Measurements from ENCODE around the gene LRMDA.

LRMDA gene

GRCh38 chr10:75851580-75852345, 420.3 kb downstream of the LRMDA start:
- in situ Hi-C loops (cut with HindIII; ENCODE audit: low sequenced_read_pairs): no loop called here

- in situ Hi-C loops (cut with HindIII; ENCODE audit: low sequenced_read_pairs): no loop called here
Measured at GRCh38 chr10:75852851-75853484, 421.5 kb downstream of the LRMDA start.

DNA sequence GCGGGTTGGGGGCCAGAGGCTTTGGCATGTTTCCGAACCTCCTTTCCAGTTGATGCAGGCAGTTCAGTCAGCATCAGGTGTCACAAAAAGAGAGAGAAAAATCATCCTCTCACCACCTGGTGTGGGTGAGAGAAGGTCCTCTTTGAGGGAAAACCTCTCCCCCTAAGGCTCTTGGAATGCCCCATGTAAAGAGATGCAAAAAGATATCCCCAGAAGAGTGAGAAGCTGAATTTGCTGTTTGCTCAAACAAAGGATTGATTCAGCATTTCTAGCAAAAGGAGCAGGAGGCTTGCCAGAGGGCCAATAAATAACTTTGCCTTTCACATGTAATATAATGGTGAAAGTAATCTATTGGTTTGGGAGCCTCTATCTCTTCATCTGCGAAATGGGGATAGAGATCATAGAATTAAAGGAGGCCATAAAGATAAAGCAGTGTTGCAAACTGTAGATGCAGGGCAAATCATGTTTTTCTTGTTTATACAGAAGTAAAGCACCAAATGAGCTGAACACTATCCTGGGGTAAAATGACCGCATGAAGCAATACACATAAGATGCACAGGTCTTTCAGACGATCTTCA, 425.9 kb downstream of the LRMDA start:
- in situ Hi-C loops (cut with HindIII; ENCODE audit: low sequenced_read_pairs): no loop called here

DNA sequence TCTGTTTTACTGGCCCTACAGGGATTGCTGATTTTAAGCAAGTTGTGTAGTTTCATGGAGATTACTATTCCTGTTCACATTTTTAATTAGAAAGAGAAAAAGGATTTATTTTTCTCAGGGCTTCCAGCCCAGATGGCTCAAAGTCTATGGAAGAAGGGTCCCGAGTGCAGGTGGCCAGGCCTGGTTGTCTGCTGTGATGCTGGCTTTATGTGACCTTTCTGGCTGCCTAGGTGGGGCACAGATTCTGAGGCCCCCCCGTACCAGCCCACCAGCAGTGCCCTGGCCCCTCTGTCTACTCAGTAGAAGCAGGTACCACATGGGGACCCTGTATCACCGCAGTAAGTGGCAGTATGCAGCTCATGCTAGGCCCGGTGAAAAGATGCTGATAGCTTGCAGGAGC, 426.5 kb downstream of the LRMDA start:
- in situ Hi-C loops (cut with HindIII; ENCODE audit: low sequenced_read_pairs): no loop called here

- in situ Hi-C loops (cut with HindIII; ENCODE audit: low sequenced_read_pairs): no loop called here
Measured at GRCh38 chr10:75858339-75858738, 426.9 kb downstream of the LRMDA start.

- in situ Hi-C loops (cut with HindIII; ENCODE audit: low sequenced_read_pairs): no loop called here
Measured at GRCh38 chr10:75859141-75859540, 427.7 kb downstream of the LRMDA start.

- in situ Hi-C loops (cut with HindIII; ENCODE audit: low sequenced_read_pairs): no loop called here
Measured at GRCh38 chr10:75860009-75860408, 428.6 kb downstream of the LRMDA start.

DNA sequence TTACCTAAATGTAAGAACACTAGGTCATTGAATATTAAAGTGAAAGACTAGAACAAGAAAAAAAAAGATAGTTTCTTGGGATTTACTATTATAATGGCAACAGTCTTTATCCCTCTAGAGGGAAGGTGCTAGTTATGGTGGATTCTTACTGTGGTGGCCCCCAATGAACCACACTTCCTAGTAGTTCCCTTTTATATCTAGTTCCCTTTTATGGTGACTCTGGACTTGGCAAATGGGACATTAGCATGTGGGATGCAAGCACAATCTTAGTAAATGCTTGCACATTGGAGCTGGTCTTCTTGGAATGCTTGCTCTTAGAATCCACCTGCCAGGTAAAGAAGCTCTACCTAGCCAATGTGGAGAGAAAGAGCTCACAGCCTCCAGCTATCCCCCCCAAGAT, 430.2 kb downstream of the LRMDA start:
- in situ Hi-C loops (cut with HindIII; ENCODE audit: low sequenced_read_pairs): no loop called here

GRCh38 chr10:75862935-75863334, 431.5 kb downstream of the LRMDA start:
- in situ Hi-C loops (cut with HindIII; ENCODE audit: low sequenced_read_pairs): no loop called here

- in situ Hi-C loops (cut with HindIII; ENCODE audit: low sequenced_read_pairs): no loop called here
Measured at GRCh38 chr10:75864717-75865116, 433.3 kb downstream of the LRMDA start.

GRCh38 chr10:75865413-75866299, 434.2 kb downstream of the LRMDA start:
- in situ Hi-C loops (cut with HindIII; ENCODE audit: low sequenced_read_pairs): no loop called here

DNA sequence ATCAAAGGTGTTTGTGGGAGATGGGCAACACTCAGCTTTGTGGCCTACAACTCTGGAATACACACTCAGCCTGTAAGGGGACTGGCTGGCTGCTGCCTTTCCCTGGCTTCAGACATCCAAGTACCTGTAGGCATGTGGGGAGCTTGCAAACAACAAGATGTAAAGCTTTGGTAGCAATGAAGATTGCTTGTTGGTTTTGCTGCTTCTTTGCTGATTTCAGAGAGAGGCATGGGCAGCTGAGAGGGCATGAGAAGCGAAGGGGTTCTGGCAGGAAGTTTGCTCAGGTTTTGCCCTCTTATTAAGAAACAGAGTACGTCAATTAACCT, 434.8 kb downstream of the LRMDA start:
- in situ Hi-C loops (cut with HindIII; ENCODE audit: low sequenced_read_pairs): no loop called here

- in situ Hi-C loops (cut with HindIII; ENCODE audit: low sequenced_read_pairs): no loop called here
Measured at GRCh38 chr10:75866731-75867130, 435.3 kb downstream of the LRMDA start.

GRCh38 chr10:75868574-75868973, 437.1 kb downstream of the LRMDA start:
- in situ Hi-C loops (cut with HindIII; ENCODE audit: low sequenced_read_pairs): no loop called here

DNA sequence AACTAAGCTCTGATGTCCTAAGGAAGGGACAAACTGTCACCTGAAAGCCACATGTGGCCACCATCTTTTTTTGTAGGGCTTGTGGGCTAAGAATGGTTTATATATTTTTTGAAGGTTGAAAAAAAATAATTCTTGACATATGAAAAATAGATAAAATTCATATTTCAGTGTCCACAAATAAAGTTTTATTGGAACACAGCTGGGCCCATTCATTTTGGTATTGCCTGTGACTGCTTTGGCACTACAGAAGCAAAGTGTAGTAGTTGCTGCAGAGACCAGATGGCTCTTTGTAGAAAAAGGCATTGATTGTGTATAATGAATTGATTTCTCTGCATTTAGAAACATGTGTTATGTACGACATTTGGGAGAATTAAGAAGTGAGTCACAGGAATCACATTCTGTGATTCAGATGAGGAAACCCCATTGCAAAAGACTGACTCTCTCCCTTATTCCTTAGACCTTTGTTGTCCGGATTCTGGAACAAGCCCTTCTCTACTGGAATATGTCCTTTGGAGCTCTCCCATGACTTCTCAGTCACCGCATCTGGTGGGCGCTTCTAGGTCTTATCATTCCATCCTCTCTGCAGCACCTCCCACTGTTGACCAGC, 438.7 kb downstream of the LRMDA start:
- in situ Hi-C loops (cut with HindIII; ENCODE audit: low sequenced_read_pairs): no loop called here

- in situ Hi-C loops (cut with HindIII; ENCODE audit: low sequenced_read_pairs): no loop called here
Measured at GRCh38 chr10:75875740-75876139, 444.3 kb downstream of the LRMDA start.

DNA sequence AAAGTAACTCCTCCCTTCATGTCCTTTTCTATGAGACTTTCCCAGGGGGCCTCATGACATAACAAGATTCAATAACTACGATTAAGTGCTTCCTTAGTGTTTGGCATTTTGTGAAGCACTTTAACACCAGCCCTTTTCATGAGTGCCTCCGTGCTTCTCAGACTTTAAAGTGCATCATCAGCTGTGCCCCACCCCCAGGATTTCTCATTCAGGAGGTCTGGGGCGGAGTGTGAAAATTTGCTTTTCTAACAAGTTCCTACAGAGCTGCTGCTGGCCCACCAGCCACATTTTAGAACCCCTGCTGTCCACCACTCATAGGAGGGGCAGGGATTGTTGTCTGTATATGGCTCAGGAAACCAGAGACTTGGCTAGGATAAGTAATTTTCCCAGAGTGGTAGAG, 445.3 kb downstream of the LRMDA start:
- in situ Hi-C loops (cut with HindIII; ENCODE audit: low sequenced_read_pairs): no loop called here

GRCh38 chr10:75877877-75878276, 446.5 kb downstream of the LRMDA start:
- in situ Hi-C loops (cut with HindIII; ENCODE audit: low sequenced_read_pairs): no loop called here

- in situ Hi-C loops (cut with HindIII; ENCODE audit: low sequenced_read_pairs): no loop called here
Measured at GRCh38 chr10:75878586-75878985, 447.2 kb downstream of the LRMDA start.

DNA sequence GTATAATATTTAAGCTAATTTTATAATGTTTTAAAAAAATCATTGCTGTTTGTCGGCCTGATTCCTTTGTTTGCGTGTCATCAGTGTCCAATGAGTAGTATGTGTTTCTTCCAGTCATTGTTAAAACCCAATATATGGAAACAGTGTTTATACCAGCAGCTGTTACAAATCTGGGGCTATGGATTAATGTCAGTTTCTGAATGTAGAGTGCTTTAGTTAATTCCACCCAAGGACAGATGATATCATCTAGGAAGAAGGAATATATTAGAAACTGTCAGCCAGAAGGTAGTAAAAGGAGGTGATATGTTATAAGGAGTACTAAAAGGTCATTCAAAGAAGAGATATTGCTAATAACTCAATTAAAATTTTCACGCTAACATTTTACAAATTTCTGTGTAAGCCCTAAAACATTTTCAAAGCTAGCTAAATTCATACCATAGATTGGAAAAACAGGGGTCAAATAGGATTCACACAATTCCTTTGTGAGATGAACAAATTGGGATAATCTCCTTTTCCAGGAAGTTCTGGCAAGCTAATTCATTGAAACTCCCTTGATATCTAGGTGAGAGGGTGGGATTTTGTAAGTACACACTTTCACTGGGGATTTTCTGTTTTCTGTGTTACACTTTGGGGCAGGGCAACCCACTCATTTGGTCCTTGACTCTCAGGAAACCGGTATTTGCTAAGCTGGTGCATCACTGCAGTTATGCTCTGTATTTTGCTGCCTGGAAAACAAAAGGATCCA, 448.8 kb downstream of the LRMDA start:
- in situ Hi-C loops (cut with HindIII; ENCODE audit: low sequenced_read_pairs): no loop called here
